ENCODE results near the gene LOXHD1. TPM values are rescaled to one million over a fixed set of nuclear protein-coding genes. Genes with fewer than 3 reads are reported as not detected.

LOXHD1 gene
- total RNA-seq, 1 donor = under 0.01 TPM

Other genes starting within 250 kb of the LOXHD1 start
- under 0.01 TPM for gene ST8SIA5, start 99.8 kb upstream of the LOXHD1 start, total RNA-seq